Omental fat pad (tissue), 4 donors: ENCODE data around the gene PSENEN. TPM values are rescaled to one million over a fixed set of nuclear protein-coding genes. Genes with fewer than 3 reads are reported as not detected.

Experiments used
- ATAC-seq: fragments of 150-250 bp; one replicate; pipeline ENCODE4 v1.9.1; 2016; ENCODE audit warnings: mild to moderate bottlenecking, moderate library complexity; ENCODE audit not compliant: low FRiP score
- DNase-seq: peaks from one replicate; pipeline ENCODE4 v3.0.0-alpha.2; 2019; ENCODE audit warnings: low spot score
- CTCF ChIP-seq, 3 donors: fragments of 450-650 bp; IDR thresholded peaks; one replicate each; pipeline ENCODE4 v1.5.1; 2016 to 2017; ENCODE audit warnings: antibody characterized with exemption in 3 of 3, mild to moderate bottlenecking in 3 of 3, moderate library complexity in 2 of 3
- total RNA-seq, 4 donors: library from RNA; depleted of rRNA; stranded (reverse); fragments of >200 nt; gene quantifications; one replicate each; pipeline ENCODE4 v1.1.0, GENCODE V29; 2016

The PSENEN gene
- total RNA-seq, 4 donors from 2014 or later = 28.1 to 58.6 (median 37.9) TPM

- ATAC-seq (no peak), DNase-seq (no peak)
- TF ChIP-seq CTCF (IDR thresholded peaks at IDR 0.05) = no peak
These were observed 1.1 kb downstream of the PSENEN start for GRCh38 chr19:35746531-35746930.

GRCh38 chr19:35748106-35749020 is 2.9 kb downstream of the PSENEN start, which contains the start of gene LIN37:
LIN37 (plus strand) TSS chr19:35748576; CDS start chr19:35748725, 149 bp downstream.
- TF ChIP-seq CTCF (IDR thresholded peaks at IDR 0.05) = no peak
- ATAC-seq (peak; percentile 90), DNase-seq (peak; percentile 99)

DNA sequence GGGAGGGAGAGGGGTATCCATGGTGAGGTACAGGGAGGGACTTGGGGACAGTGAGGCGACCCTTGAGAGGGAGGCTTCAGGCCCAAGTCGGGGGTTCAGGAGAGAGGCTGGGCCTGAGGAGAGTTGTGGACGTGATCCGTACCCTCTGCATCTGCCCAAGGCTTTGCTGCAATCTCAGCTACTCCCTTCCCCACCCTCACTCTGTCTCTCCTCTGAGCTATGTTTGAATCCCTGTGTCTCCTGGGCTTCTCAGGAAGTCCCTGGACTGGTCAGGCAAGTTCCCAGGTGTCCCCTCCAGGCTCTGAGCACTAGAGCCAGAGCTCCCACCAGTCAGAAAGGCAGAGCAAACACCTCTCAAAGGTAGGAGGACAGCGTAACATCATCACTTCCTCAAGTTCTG is 4.7 kb downstream of the PSENEN start:
- no peak for ATAC-seq
- no peak for DNase-seq
- no peak for TF ChIP-seq CTCF (IDR thresholded peaks at IDR 0.05)

DNA sequence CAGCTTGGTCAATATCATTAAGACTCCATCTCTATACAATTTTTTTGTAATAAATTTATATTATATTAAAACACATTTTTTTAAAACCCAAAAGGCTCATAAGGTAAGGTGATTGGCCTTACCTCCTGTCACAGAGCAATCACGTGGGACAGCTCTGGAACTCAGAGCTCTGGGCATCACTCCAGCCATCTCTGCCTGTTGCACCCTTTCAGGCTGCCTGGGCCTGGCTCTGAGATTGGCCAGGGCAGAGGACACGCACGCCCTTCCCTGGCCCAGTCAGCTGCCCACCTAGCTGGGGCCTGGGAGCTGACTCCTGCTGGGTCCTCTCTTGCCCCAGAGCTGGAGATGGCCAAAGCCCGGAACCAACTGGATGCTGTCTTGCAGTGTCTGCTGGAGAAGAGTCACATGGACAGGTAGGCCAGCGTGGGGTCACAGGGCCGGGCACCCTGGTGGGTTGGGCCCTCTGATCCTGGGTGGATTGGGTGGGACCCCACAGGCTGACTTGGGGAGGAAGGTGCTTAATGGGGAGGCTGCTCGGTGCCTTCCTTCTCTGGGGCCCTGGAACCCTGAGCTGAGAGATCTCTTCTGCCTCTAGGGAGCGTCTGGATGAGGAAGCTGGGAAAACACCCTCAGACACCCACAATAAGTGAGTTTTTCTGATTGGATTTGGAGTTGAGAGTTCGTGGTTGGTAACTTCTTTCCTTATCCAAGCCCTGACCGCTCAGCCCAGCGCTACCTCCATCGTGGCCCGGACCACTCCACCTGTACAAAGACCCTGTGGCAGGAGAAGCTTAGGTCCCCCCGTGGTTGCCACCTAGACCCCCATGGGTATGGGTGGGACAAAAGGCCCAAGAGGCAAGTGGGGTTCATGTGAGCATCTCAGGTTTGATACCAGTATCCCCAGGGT is 6.6 kb downstream of the PSENEN start:
- DNase-seq = no peak
- TF ChIP-seq CTCF (IDR thresholded peaks at IDR 0.05) = no peak
- ATAC-seq = no peak

GRCh38 chr19:35752746-35753350 is 7.4 kb downstream of the PSENEN start:
- TF ChIP-seq CTCF (IDR thresholded peaks at IDR 0.05) = no peak

GRCh38 chr19:35753634-35754369 is 8.4 kb downstream of the PSENEN start:
- no peak for TF ChIP-seq CTCF (IDR thresholded peaks at IDR 0.05)
- ATAC-seq = no peak
- DNase-seq = no peak

More at GRCh38 chr19:35752746-35753350, 7.4 kb downstream of the PSENEN start:
- ATAC-seq (no peak), DNase-seq (no peak)
